ENCODE data around the gene CACNA1F. TPM values are rescaled to one million over a fixed set of nuclear protein-coding genes. Genes with fewer than 3 reads are reported as not detected.

The CACNA1F gene
- total RNA-seq, 4 donors from 2014 or later: under 0.01 to 0.42 (median 0.06) TPM

- TF ChIP-seq CTCF (IDR thresholded peaks at IDR 0.05): no peak
- TF ChIP-seq EP300 (IDR thresholded peaks at IDR 0.05): no peak
- TF ChIP-seq POLR2AphosphoS5 (IDR thresholded peaks at IDR 0.05): no peak
- no peak for TF ChIP-seq POLR2A (IDR thresholded peaks at IDR 0.05; ENCODE audit: low read depth)
- H3K4me1 ChIP-seq: no peaks in the 10 kb centered on the region
- H3K27ac ChIP-seq (replicated peaks in 1 of 4): no peak overlapping the region
- no peak for DNase-seq (ENCODE audit: extremely low spot score)
- no peak overlapping the region for H3K4me3 ChIP-seq
- H3K9me3 ChIP-seq: no peaks in the 10 kb centered on the region
- no peaks in the 10 kb centered on the region for H3K36me3 ChIP-seq
- WGBS: 43% methylated on average over 27 of the region's 28 CpGs
- peaks cover 0 to 19% (median 4%) of the 10 kb centered on the region in 4 donors for H3K27me3 ChIP-seq
- intact Hi-C loops (cut with DNase I): no loop called here
These were observed 23.5 kb downstream of the CACNA1F start for GRCh38 chrX:49209434-49210251.

GRCh38 chrX:49208399-49208798 lies 24.7 kb downstream of the CACNA1F start:
- H3K9me3 ChIP-seq: no peaks in the 10 kb centered on the region
- peaks cover 0 to 19% (median 4%) of the 10 kb centered on the region in 4 donors for H3K27me3 ChIP-seq
- no peak for TF ChIP-seq POLR2A (IDR thresholded peaks at IDR 0.05; ENCODE audit: low read depth)
- no peak for TF ChIP-seq POLR2AphosphoS5 (IDR thresholded peaks at IDR 0.05)
- no peak for TF ChIP-seq EP300 (IDR thresholded peaks at IDR 0.05)
- no peak for TF ChIP-seq CTCF (IDR thresholded peaks at IDR 0.05)
- no peak overlapping the region for H3K27ac ChIP-seq (replicated peaks in 1 of 4)
- no peaks in the 10 kb centered on the region for H3K36me3 ChIP-seq
- no peak overlapping the region for H3K4me3 ChIP-seq
- intact Hi-C loops (cut with DNase I): no loop called here
- no peak for DNase-seq (ENCODE audit: extremely low spot score)
- WGBS: 92% methylated on average over 4 of the region's 5 CpGs
- H3K4me1 ChIP-seq: no peaks in the 10 kb centered on the region

- TF ChIP-seq EP300 (IDR thresholded peaks at IDR 0.05) (no peak), CTCF (IDR thresholded peaks at IDR 0.05) (no peak), POLR2A (IDR thresholded peaks at IDR 0.05; ENCODE audit: low read depth) (no peak), POLR2AphosphoS5 (IDR thresholded peaks at IDR 0.05) (no peak)
- no peak for DNase-seq (ENCODE audit: extremely low spot score)
- Histone ChIP-seq H3K4me1 (no peaks in the 10 kb centered on the region), H3K4me3 (no peak overlapping the region), H3K36me3 (no peaks in the 10 kb centered on the region), H3K27me3 (peaks cover 0 to 14% (median 4%) of the 10 kb centered on the region in 4 donors), H3K9me3 (no peaks in the 10 kb centered on the region), H3K27ac (replicated peaks in 1 of 4) (no peak overlapping the region)
- intact Hi-C loops (cut with DNase I): no loop called here
- WGBS: 62% methylated on average over 4 of the region's 8 CpGs
These were observed 26.6 kb downstream of the CACNA1F start for GRCh38 chrX:49206543-49206942.

- H3K4me1 ChIP-seq: peaks cover 0 to 4% (median 4%) of the 10 kb centered on the region in 4 donors
- intact Hi-C loops (cut with DNase I): no loop called here
- TF ChIP-seq EP300 (IDR thresholded peaks at IDR 0.05) (no peak), POLR2A (IDR thresholded peaks at IDR 0.05; ENCODE audit: low read depth) (no peak), POLR2AphosphoS5 (IDR thresholded peaks at IDR 0.05) (no peak), CTCF (IDR thresholded peaks at IDR 0.05) (no peak)
- DNase-seq (ENCODE audit: extremely low spot score): no peak
- H3K27ac ChIP-seq (replicated peaks in 1 of 4): no peak overlapping the region
- H3K27me3 ChIP-seq: peaks cover 0 to 11% (median 4%) of the 10 kb centered on the region in 4 donors
- no peaks in the 10 kb centered on the region for H3K9me3 ChIP-seq
- WGBS: 73% methylated on average over 8 of the region's 13 CpGs
- no peaks in the 10 kb centered on the region for H3K36me3 ChIP-seq
- H3K4me3 ChIP-seq: no peak overlapping the region
These were observed 27.7 kb downstream of the CACNA1F start for GRCh38 chrX:49205443-49205842.
